K562 (cell line): ENCODE results near the gene CCL11. TPM values are rescaled to one million over a fixed set of nuclear protein-coding genes. Genes with fewer than 3 reads are reported as not detected.

Source experiments
- ATF4 ChIP-seq: fragments of 450-650 bp; formaldehyde crosslinking; IDR thresholded peaks from 2 replicates; pipeline ENCODE4 v1.4.0; 2022; ENCODE audit warnings: mild to moderate bottlenecking, moderate library complexity
- ELK1 ChIP-seq: sonication (generic); formaldehyde crosslinking; IDR thresholded peaks from 2 replicates; pipeline ENCODE4 v1.8.1; 2022; ENCODE audit warnings: missing genetic modification reagents
- LEF1 ChIP-seq: fragments of 450-650 bp; IDR thresholded peaks from 2 replicates; pipeline ENCODE4 v1.6.1; 2016; ENCODE audit warnings: mild to moderate bottlenecking
- PREB ChIP-seq: sonication (generic); formaldehyde crosslinking; IDR thresholded peaks from 2 replicates; pipeline ENCODE4 v1.8.1; 2023; ENCODE audit warnings: mild to moderate bottlenecking, missing genetic modification reagents
- ZNF518B ChIP-seq: fragments of 250-450 bp; sonication (Bioruptor Pico); IDR thresholded peaks from 2 replicates; pipeline ENCODE4 v1.5.0; 2021; ENCODE audit warnings: mild to moderate bottlenecking, moderate library complexity
- polyA plus RNA-seq, 8 experiments: library from polyadenylated mRNA; depleted of rRNA in 4 of 8; stranded (reverse) in 5 of 8; unstranded in 3 of 8; fragments of >200 nt; fragmentation: Nextera tagmentation in 2 of 8; fragmentation: Illumina TruSeq in 1 of 8; extraction: Ambion mirVana in 2 of 8; extraction: Trizol in 1 of 8; gene quantifications; 2 replicates each; pipeline versions ENCODE4 v1.2.1 to v1.2.3, GENCODE V29; 2011 to 2014; ENCODE audit warnings: inconsistent platforms in 1 of 8, missing spikeins in 1 of 8
- total RNA-seq, 7 experiments: library from RNA; depleted of rRNA in 6 of 7; stranded (reverse); fragments of >200 nt in 6 of 7; fragmentation: Illumina TruSeq in 2 of 7; extraction: Trizol in 2 of 7; gene quantifications; 2 replicates each; pipeline versions ENCODE4 v1.2.1 to v1.2.3, GENCODE V29; 2011 to 2021; ENCODE audit warnings: low replicate concordance in 1 of 7

Gene CCL11
- total and polyA plus RNA-seq, 9 of the 15 experiments (the other 6 are each of a cell fraction or from before 2014, with no cell fraction given) = not detected

GRCh38 chr17:34311291-34311690, 25.7 kb downstream of the CCL11 start (continued):
- TF ChIP-seq ZNF518B (CRISPR knock-in tag) = no peak
- no peak for TF ChIP-seq ELK1 (CRISPR knock-in tag)
- no peak for TF ChIP-seq PREB (CRISPR knock-in tag)
- no peak for TF ChIP-seq ATF4
- TF ChIP-seq LEF1 = no peak
